ENCODE data around the gene LIPC.

- no peak for TF ChIP-seq CTCF (optimal IDR thresholded peaks at IDR 0.05 in 1 of 3, IDR thresholded peaks at IDR 0.05 in 1 of 3, conservative IDR thresholded peaks at IDR 0.05 in 1 of 3; ENCODE audit: extremely low read depth in 1 of 3, insufficient read depth in 2 of 3, low read length in 3 of 3)
- TF ChIP-seq EZH2 (IDR thresholded peaks at IDR 0.05; ENCODE audit: low read length), result no peak
Observed at GRCh38 chr15:58541410-58542087, 109.8 kb downstream of the LIPC start.
